ENCODE data around the gene SCP2. TPM values are rescaled to one million over a fixed set of nuclear protein-coding genes. Genes with fewer than 3 reads are reported as not detected.
A peak's percentile ranks its signal among the peaks of the same experiment; 100 is the strongest.
"Not testable (repeated sequence)": the region's sequence is repeated elsewhere in the genome, so short reads cannot be mapped to it uniquely, and the experiment has no call there.

SCP2 gene
- total RNA-seq, 1 donor from 2014 or later: 89.8 TPM

DNA sequence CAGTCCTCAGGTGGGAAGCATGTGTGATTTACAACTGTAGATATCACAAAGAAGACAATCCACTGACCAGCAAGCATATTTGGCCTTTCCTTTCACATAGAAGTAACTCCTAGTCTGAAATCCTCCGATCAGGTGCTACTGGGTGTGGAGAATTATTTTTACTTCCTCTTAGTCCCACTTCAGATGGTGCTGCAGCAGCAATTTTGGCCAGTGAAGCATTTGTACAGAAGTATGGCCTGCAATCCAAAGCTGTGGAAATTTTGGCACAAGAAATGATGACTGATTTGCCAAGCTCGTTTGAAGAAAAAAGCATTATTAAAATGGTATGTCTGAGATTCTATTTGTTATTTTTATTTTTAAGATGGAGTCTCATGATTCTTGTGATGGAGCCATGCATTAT, 51.0 kb downstream of the SCP2 start:
- Histone ChIP-seq H3K9ac (ENCODE audit: low read length) (no peak overlapping the region), H3K36me3 (ENCODE audit: insufficient read depth, low read length) (no peaks in the 10 kb centered on the region), H3K4me2 (ENCODE audit: low read length) (no peak overlapping the region), H3K9me3 (ENCODE audit: insufficient read depth, low read depth, low read length) (no peaks in the 10 kb centered on the region), H3K27ac (ENCODE audit: low read depth, low read length) (no peak overlapping the region), H3K4me1 (ENCODE audit: insufficient read depth, low read length) (no peaks in the 10 kb centered on the region), H3K79me2 (ENCODE audit: insufficient read depth, low read length) (no peaks in the 10 kb centered on the region), H4K20me1 (ENCODE audit: insufficient read depth, low read length) (no peaks in the 10 kb centered on the region), H3K27me3 (ENCODE audit: insufficient read depth, low read length) (no peaks in the 10 kb centered on the region), H2AFZ (ENCODE audit: low read depth, low read length) (no peak overlapping the region), H3K4me3 (ENCODE audit: insufficient read depth, low read depth, low read length) (no peak overlapping the region)
- FAIRE-seq (no peak), DNase-seq (ENCODE audit: low read depth) (no peak)
- Mint-ChIP-seq H3K27me3 (ENCODE audit: low read depth, unreplicated experiment) (no peaks in the 10 kb centered on the region), H3K27ac (ENCODE audit: unreplicated experiment) (no peak overlapping the region), H3K4me3 (ENCODE audit: unreplicated experiment) (no peak overlapping the region), H3K9me3 (ENCODE audit: unreplicated experiment) (no peaks in the 10 kb centered on the region), H3K36me3 (ENCODE audit: low read depth, unreplicated experiment) (peaks cover 2% of the 10 kb centered on the region), H3K4me1 (ENCODE audit: low read depth, unreplicated experiment) (no peaks in the 10 kb centered on the region)
- TF ChIP-seq, protein P1, sequence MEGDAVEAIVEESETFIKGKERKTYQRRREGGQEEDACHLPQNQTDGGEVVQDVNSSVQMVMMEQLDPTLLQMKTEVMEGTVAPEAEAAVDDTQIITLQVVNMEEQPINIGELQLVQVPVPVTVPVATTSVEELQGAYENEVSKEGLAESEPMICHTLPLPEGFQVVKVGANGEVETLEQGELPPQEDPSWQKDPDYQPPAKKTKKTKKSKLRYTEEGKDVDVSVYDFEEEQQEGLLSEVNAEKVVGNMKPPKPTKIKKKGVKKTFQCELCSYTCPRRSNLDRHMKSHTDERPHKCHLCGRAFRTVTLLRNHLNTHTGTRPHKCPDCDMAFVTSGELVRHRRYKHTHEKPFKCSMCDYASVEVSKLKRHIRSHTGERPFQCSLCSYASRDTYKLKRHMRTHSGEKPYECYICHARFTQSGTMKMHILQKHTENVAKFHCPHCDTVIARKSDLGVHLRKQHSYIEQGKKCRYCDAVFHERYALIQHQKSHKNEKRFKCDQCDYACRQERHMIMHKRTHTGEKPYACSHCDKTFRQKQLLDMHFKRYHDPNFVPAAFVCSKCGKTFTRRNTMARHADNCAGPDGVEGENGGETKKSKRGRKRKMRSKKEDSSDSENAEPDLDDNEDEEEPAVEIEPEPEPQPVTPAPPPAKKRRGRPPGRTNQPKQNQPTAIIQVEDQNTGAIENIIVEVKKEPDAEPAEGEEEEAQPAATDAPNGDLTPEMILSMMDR (IDR thresholded peaks at IDR 0.05; ENCODE audit: insufficient read depth, low read depth, low read length): no peak
- no peak for TF ChIP-seq EZH2 (IDR thresholded peaks at IDR 0.05; ENCODE audit: insufficient read depth, low read length)

DNA sequence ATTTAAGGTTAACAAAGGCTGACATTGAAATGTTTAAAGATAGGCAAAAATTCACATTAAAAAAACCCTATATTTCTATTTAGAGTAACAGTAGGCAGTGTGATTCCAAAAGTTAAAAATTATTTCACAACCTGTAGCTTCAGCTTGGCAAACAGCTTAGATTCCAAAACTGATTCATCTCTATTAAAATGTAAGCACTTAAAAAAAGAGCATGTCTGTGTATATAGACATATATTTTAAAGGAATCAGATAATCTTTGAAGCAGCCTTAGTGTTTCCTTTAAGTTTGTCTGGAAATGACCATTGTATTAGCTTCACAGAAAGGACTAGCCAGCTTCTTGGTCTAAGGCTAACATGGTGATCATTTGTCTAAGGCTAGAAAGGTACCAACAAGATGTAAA, 65.7 kb downstream of the SCP2 start:
- not testable (repeated sequence) for H3K27ac ChIP-seq (ENCODE audit: low read depth, low read length); H3K79me2 ChIP-seq (ENCODE audit: insufficient read depth, low read length); H3K4me3 Mint-ChIP-seq (ENCODE audit: unreplicated experiment); H3K9ac ChIP-seq (ENCODE audit: low read length); H3K9me3 Mint-ChIP-seq (ENCODE audit: unreplicated experiment); H3K36me3 ChIP-seq (ENCODE audit: insufficient read depth, low read length); H3K4me1 Mint-ChIP-seq (ENCODE audit: low read depth, unreplicated experiment); H3K27ac Mint-ChIP-seq (ENCODE audit: unreplicated experiment); H3K27me3 Mint-ChIP-seq (ENCODE audit: low read depth, unreplicated experiment); H3K4me3 ChIP-seq (ENCODE audit: insufficient read depth, low read depth, low read length); H3K4me2 ChIP-seq (ENCODE audit: low read length); H3K27me3 ChIP-seq (ENCODE audit: insufficient read depth, low read length); H3K9me3 ChIP-seq (ENCODE audit: insufficient read depth, low read depth, low read length); H4K20me1 ChIP-seq (ENCODE audit: insufficient read depth, low read length); H3K4me1 ChIP-seq (ENCODE audit: insufficient read depth, low read length); DNase-seq (ENCODE audit: low read depth); H2AFZ ChIP-seq (ENCODE audit: low read depth, low read length)
- FAIRE-seq: peak; percentile 26
- peaks cover 13% of the 10 kb centered on the region for H3K36me3 Mint-ChIP-seq (ENCODE audit: low read depth, unreplicated experiment)

DNA sequence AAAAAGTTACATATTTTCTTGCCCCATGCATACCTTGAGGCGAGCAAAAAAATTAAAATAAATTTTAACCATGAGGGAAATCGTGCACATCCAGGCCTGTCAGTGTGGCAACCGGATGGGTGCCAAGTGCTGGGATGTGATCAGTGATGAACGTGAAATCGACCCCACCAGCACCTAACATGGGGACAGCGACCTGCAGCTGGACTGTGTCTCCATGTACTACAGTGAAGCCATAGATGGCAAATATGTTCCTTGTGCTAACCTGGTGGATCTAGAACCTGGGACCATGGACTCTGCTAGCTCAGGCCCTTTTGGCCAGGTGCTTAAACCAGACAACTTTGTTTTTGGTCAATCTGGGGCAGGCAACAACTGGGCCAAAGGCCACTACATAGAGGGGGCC, 67.6 kb downstream of the SCP2 start:
- no peaks in the 10 kb centered on the region for H3K4me1 ChIP-seq (ENCODE audit: insufficient read depth, low read length)
- Mint-ChIP-seq H3K4me1 (ENCODE audit: low read depth, unreplicated experiment) (no peaks in the 10 kb centered on the region), H3K4me3 (ENCODE audit: unreplicated experiment) (no peak overlapping the region), H3K27me3 (ENCODE audit: low read depth, unreplicated experiment) (peaks cover 6% of the 10 kb centered on the region), H3K36me3 (ENCODE audit: low read depth, unreplicated experiment) (peaks cover 10% of the 10 kb centered on the region), H3K9me3 (ENCODE audit: unreplicated experiment) (peaks cover 7% of the 10 kb centered on the region), H3K27ac (ENCODE audit: unreplicated experiment) (no peak overlapping the region)
- no peak overlapping the region for H3K4me2 ChIP-seq (ENCODE audit: low read length)
- DNase-seq (ENCODE audit: low read depth): no peak
- no peak overlapping the region for H3K4me3 ChIP-seq (ENCODE audit: insufficient read depth, low read depth, low read length)
- H4K20me1 ChIP-seq (ENCODE audit: insufficient read depth, low read length): no peaks in the 10 kb centered on the region
- no peaks in the 10 kb centered on the region for H3K9me3 ChIP-seq (ENCODE audit: insufficient read depth, low read depth, low read length)
- H3K9ac ChIP-seq (ENCODE audit: low read length): no peak overlapping the region
- H3K36me3 ChIP-seq (ENCODE audit: insufficient read depth, low read length): no peaks in the 10 kb centered on the region
- H3K27me3 ChIP-seq (ENCODE audit: insufficient read depth, low read length): no peaks in the 10 kb centered on the region
- H3K79me2 ChIP-seq (ENCODE audit: insufficient read depth, low read length): no peaks in the 10 kb centered on the region
- no peak for TF ChIP-seq EZH2 (IDR thresholded peaks at IDR 0.05; ENCODE audit: insufficient read depth, low read length)
- TF ChIP-seq, protein P1 (IDR thresholded peaks at IDR 0.05; ENCODE audit: insufficient read depth, low read depth, low read length): no peak
- no peak overlapping the region for H3K27ac ChIP-seq (ENCODE audit: low read depth, low read length)
- H2AFZ ChIP-seq (ENCODE audit: low read depth, low read length): no peak overlapping the region
- no peak for FAIRE-seq

All from astrocyte (in vitro differentiated cells and primary cell).